ENCODE results near the gene OGA.

OGA gene

DNA sequence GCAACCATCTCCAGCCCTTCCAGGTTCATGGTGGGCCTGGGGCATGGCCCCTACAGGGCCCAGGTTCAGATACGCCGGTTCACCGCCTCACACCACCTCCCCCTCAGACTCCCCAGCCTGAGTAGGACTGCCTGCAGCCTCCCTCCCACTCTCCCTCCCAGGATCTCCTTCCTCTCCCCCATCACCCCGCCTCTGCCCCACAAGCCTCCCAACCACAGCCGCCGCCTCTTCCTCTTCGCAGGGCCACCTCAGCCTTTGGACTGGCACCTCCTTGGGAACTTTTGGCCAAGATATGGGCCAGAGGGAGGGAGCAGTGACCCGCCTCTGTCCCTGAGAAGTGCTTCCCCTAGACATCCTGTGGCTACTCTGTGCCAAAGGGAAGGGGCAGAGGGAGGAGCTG lies 16.1 kb upstream of the OGA start:
- DNase-seq, result no peak

DNA sequence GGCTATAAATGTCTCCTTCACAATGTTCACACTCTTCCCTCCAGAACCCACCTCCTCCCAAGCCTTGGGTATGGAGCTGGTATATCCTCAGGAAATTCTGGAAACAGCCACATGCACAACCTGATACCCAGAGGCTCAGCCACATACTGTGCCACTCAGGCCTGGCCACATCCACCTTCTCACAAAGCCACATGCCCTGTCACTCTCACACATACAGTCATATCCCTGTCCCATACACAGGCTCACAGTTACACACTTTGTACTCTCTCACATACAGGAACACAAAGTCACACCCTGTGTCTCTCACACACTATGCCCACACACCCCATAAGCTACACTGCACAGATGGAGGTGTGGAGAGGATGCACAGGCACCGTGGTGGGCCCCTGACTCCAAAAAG lies 15.2 kb upstream of the OGA start:
- DNase-seq, result no peak

DNA sequence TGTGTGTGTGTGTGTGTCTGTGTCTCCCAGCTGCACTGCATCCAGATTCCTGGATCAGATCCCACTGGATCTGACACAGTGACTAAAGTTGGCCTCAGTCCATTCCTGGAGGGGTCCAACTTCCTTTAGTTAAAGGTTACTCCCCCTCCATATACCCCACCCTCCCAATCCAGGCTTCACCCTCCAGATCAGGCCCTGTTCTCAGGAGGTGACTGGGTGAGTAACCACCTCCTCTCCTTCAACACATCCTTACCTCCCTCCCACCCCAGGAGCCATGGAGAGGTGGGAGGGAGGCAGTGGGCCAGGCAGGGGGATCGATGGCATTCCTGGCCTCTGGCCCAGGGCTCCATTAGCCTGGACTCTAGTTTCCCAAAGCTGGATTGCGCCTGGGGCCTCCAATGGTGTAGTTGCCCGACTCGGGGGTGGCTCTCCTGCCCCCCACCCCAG lies 14.1 kb upstream of the OGA start:
- DNase-seq, result no peak

DNA sequence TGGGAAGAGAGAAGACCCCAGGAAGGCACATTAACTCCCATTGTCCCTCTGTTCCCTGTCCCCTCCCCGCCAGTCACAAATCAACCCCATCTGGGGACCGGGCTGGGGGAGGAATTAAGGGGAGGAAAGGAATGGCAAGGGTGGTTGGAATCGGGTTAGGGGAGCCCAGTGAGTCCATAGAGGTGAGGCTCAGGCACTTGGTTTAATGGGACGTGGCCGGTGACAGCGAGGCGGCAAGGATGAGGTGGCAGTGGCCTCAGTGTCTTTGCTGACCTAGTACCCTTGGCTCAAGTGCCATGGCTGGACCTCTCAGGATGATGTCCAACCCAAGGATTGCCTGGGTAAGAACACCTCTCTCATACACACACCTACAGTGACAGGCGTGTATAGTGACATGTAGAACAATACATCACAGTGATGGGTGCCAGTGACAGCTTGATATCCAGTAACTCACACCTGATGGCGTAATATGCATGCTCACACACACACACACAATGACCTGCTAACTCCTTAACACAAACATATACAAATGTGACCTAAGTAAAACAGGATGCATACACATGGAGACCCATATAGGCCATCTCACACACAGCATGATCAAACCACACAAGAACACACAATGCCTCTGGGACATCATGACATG lies 13.0 kb upstream of the OGA start:
- no peak for DNase-seq

DNA sequence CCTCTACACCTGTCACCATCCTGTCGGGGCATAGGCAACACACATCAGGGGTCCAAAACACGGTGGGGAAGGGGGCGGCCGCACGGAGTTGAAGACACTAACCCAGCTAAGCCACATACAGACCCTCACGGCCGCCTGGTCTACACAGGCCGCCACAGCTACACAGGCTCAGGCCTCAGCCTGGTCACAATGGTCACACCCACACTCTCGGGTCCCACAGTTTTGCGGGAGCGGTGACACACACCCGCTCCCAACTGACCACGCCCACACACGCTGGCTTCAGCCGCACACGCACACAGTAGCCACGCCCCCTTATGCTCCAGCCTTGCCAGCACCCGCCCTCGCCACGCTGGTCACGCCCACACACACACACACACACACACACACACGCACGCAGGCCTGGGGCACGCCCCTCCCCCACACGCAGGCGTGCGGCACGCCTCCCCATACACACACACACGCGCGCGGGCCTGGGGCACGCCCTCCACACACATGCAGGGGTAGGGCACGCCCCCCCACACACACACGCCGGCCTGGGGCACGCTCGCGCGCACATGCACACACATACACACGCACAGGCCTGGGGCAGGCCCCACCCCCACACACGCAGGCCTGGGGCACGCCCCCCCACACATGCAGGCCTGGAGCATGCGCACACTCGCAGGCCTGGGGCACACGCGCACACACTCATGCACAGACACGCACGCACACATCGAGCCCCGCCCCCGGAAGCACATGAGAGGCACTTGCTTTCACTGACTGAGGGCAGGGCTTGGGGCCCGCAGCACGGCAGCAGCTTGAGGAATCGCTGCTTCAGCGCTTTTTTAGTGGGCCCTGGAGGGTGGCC lies 12.3 kb upstream of the OGA start:
- peak; percentile 82 to 84 for DNase-seq

DNA sequence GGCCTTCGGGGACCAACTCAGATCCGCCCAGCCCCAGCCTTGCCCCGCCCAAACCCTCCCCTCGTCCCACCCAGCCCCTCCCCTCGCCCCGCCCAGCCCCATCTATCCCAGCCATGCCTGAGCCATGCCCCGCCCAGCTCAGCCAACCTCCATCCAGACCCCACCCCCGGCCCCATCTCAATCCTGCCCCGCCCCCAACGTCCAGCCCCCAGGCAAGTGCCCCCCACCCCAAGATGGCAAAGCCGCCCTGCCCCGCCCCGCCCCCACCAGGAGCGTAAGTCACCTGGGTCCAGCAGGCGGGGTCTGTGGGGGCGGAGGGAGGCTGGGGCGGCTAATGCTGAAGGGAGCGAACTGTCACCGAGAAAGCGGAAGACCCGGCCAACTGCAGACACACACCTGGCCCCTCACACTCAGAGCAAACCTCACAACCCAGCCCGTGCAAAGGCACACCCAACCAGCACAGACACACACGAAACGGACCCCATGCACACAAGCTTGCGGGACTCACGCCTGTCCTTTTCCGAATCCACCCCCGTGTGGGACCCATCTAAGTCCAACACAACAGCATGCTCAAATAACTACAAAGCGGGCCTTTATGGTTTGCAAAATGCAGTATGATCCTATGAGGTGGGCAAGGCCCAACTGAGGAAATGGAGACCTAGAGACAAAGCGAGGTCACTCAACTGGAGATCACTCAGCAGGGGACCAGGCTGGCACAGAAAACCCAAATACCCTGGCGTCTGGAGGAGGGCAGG lies 11.5 kb upstream of the OGA start:
- peak; percentile 40 to 51 for DNase-seq

DNA sequence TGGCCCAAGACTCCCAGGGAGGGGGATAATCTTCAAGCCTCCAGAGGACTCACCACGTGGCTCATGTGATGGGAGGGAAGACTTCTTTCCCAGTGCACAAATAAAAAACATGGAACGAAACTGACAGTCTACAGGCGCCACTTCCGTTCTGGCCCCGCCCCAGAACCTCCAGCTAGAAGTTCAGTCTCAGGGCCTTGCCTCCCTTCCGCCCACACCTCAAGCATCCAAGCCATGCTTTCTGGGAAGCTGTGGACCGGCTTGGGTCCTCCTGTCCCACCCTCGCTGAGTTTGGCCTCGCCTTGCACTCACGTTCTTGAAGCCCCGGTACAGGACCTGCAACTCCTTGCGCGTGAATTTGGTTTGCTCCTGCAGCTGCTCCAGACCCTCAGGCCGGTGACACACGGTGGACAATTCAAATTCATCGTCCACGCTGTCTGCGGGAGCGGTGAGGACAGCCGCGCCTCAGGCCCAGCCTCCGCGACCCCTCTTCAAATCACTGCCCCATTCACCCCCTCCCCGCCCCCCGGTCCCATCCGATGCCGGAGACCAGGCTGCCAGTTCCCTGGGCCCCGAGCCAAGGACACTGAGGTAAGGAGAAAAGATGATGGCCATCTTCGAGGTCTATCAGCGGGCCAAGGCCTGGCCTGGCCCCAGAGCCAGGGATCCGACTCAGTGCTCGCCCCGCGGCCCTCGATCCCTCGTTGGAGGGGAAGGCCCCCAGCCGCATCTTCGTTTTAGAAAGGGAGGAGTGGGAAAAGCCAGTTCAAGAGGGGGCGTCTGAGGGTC lies 10.7 kb upstream of the OGA start:
- no peak for DNase-seq

DNA sequence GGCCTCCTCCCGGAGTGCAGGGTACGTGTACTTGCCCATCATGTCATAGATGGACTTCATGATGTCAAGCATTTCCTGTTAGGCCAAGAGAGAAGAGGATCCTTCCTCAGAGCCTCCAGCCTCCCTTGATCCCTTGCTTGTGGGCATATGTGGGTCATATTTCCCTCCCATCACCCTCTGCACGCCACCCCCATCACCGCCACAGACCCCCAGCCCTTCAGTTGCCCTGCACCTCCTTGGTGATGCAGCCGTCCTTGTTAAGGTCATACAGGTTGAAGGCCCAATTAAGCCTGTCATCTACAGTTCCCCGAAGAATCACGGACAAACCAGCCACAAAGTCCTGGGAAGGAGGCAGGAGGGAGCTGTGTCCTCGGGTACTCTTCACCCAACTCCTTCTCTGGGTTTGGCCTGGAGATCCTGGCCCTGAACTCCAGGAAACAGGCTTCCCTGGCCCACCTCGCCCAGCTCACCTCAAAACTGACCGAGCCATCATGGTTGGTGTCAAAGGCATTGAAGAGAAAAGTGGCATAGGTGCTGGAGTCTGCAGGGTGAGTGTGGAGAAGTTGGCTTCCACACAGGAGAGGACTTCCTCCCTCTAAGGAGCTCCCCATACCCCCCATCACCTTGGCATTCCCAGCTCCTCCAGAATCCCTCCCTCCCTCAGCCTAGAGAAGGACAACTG lies 9.8 kb upstream of the OGA start:
- no peak for DNase-seq

DNA sequence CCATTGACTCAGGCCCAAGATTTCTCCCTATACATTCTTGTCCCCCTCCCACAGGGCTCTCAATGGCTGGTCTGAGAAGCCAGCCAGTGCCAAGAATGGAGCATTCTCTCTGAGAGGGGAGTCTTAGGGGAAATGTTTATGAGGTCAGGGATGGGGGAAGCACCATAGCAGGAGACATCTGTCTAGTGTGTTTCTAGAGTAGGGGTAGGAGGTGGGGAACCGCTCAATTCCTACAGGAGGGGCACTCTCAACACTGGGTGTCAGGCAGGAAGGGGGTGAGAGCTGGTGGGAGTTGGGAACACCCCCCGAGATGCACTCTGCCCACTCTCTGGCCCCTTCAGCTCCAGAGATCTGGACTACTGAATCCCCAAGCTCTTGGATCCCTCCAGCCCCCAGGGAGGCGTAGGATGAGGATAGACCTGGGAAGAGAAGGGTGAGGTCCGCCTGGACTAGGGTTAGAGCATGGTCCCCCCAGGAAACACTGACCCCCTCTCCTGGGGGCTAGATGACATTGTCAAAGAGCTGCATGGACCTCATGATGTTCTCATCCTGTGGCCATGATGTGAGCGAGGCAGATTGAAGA lies 8.7 kb upstream of the OGA start:
- DNase-seq, result no peak

DNA sequence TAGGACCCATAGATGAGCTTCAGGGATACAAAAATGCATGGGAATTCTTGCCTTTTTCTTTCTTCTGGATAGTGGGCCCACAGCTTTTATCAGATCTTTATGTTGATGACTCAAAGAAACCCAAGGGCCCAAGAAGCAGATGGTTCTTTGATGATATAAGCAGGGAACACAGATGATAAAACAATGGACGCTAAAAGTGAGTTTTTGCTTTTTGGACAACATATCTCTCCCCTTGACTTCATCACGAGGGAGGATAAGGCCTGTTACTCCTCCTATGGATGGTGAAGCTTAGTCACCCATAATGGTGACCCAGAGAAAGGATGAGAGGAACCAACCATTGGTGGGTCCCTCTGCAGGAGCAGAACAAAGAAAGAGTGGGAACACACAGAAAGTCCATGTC lies 6.5 kb upstream of the OGA start:
- no peak for DNase-seq

DNA sequence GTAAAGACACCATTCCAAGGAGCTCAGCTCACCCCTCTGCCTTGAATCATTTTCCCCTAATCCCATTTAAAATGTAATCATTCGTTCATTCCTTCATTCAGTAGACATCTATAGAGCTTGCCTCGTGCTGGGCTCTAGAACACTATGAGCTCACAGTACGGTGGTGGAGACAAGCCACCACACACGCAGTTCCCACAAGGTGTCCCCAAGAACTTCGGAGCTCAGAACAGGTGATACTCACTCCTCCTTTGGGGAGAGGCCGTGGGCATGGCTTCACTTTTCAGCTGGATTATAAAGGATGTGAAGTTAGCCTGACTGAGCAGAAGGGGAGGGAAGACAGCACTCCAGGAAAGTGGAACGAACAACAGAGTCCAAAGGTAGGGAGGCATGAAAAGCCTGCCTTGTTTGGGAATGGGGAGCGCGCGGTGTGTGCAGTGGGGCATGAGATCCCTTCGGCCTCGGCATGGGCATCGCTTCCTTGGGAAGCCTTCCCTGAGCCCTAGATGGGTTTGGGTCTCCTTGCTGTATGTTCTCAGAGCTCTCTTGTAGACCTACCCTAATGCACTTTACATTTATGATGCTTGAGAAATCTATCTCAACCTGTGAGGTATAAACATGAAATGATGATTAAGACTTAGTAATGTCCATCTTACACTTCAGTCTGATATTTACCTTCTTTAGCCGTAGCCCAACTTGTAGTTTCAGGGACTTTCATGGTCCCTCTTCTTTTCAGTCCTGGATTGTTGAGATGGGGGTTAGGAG lies 809 bp upstream of the OGA start:
- no peak for DNase-seq

DNA sequence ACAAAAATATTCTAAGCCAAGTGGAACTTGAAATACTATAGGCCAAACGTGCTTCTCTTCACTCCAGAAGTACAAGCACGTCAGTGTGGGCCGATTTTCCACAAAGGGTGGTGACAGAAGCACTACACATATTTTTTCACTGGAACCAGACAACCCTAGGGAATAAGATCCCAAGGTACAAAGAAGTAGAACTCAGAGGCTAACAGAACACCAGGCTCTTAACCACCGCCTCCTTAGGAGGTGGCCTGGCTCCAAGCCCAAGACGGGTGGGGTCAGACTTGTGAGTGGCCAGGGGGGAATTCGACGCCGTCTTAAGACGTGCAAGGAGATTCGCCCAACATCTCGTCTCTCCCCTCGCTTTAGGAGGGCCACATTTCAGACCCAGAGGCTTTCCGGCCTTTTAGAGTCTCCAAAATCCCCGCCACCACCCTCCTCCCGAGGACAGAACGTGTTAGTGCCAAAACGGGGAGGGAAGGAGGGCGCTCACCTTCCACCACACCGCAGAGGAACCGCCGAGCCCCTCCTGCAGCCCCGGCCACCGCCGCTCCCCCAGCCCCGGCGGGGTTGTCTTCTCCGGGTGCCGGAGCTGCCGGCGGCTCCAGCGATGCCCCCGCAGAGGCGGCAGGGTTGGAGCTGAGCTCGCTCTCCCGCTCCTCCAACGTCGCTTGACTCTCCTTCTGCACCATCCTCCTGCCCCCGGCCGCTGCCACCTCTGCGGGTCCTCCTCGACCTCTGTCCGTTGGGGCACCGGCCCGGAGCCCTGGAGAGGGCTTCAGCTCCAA lies 716 bp downstream of the OGA start:
- DNase-seq, result peak in 1 of 2 donors; percentile 35

DNA sequence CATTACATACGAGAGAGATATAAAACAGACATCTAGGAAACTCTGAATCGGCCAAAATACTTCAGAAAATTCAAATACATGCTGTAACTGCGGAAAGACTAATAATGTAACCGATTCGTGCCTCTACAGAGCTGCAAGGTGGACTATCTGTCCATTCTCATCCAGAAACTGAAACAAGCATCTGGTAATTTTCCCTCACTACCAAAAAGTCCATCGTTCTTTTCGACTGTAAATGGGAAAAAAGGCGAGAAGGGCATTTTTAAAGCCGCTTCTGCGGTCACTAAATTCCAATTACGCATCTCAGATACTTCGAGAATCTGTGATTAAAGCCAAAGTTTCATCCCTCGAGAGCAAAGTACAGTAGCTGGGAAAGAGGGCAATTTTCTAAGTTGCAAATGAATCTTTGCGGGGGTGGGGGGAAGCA lies 1.3 kb downstream of the OGA start:
- no peak for DNase-seq

DNA sequence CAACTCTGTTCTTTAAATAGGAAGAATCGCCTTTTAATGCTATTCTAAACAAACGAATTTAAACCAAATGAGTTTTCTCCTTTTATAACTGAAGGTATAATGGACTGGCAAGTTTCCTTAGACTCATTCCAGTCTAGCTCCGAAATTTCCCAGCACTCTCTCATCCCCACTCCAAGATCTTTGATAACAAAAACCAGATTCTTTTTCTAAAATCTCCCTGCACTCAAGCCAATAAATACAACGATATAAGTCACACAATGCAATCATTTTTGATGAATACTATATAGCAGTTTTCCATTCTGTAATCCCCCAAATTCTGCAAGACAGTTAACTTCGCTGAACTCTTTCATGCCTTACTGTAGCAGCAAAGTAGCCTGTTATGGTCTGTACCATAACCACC lies 1.9 kb downstream of the OGA start:
- no peak for DNase-seq

DNA sequence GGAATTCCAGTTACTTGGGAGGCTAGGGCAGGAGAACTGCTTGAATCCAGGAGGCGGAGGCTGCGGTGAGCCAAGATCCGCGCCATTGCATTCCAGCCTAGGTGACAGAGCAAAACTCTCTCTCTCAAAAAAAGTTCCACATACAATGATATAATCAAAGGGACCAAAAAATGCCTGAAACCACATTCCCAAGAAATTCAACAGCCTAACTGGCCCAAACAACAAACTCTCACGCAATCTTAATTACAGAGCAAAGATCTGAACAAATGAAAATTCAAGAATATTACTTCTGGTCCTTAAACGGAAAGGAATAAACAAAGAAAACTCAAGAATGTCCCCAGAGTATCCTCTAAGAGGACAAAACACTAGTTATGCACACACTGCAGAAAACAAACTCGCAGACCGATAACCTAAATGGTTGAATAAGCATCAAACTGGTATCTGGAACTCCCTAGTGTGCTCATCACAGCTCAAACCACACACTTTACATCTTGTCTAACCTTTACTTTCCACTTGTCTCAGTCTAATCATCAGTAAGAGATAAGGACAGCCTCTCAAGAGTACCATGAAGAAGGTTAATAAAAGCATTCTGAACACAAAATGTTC lies 3.7 kb downstream of the OGA start:
- DNase-seq, result no peak

DNA sequence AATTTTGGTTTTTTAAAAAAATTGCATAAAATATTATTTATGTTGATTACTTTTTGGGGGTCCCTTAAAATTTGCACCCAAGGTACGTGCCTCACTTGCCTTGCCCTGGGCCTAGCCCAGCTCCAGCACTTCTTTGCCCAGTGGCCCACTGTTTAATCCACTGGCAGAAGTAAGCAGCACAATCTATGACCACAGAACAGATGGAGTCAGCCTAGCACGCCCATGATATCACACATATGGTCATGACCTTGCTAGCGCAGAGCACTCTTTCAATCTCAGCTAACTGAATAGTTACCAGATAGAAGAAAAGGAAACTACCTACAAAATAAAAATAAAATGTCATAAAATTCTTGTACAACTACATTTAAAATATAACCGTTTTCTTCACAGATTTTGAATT lies 5.6 kb downstream of the OGA start:
- DNase-seq, result no peak

DNA sequence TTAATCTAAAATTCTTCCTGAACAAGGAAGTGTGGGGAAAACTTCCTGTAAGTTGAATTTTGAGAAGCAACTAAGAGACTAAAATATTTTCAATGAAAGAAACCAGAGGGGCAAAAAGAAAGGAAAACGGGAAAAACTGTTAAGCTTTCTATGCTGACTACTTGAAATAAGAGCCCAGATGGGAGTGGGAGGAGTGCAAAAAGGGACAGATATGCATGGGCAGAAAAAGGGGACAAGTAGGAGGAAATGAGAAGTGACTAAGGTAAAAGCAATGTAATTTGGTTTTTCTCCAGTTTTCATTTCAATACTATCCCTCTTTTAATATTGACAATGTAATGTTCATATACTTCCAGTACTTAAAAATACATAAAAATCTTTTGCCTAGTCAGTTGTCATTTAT lies 11.1 kb downstream of the OGA start:
- DNase-seq, result no peak

DNA sequence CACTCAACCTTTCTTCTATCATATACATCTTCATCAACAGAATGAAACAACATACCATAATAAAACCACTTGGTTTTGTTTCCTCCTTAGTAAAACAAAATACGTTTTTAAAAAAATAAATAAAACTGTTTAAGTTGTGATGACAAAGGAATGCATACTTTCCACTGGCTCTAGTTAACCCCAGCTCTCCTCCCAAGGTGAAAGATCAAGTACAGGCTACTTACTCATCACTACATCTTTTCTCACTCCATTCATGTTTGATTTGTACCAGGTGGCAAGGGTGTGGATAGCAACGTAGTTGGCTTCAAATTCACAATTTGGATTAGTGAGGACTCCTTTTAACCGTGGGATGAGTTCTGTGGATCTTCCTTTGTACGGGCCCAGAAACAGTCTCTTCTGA lies 14.7 kb downstream of the OGA start:
- no peak for DNase-seq

DNA sequence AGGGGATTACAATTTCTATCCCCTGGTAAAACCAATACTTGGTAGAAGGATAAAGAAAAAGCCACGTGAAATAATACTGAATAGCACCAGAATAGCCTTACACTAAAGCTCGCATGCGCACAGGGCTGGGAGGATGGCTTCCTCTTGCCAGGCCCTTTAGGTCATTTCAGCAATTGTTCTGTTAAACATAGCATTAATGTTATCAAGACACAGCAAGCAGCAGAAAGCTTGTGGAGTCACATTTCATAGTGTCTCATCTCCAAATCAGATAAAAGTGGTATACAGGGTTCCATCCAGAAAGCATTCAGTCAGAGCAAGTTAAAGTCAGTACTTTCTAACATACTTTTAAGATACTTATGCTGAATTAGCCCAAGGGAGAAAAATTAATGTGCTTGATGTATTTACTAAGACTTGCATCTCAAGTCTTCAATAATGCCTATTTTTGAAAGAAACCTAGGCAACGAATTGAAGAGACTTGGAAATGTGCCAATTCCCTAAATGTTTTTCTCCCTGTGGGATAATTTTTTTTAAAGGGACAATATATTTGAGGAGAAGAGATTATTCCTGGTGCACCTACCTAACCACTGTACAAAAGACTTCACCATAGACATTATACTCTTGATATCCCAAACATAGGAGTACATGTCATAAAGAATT lies 20.7 kb downstream of the OGA start:
- DNase-seq, result no peak

Data from stimulated activated CD4-positive, alpha-beta T cell treated with anti-CD3 and anti-CD28 coated beads, Interleukin-2, amount 100 ng/mL, for 48 hours (primary cell).